NCI-H82 (cell line): ENCODE results near the gene SYPL1.

Source experiments
- DNase-seq: peaks from one replicate; lab custom pipeline; 2025; lab: John Stamatoyannopoulos, UW

SYPL1 gene

DNA sequence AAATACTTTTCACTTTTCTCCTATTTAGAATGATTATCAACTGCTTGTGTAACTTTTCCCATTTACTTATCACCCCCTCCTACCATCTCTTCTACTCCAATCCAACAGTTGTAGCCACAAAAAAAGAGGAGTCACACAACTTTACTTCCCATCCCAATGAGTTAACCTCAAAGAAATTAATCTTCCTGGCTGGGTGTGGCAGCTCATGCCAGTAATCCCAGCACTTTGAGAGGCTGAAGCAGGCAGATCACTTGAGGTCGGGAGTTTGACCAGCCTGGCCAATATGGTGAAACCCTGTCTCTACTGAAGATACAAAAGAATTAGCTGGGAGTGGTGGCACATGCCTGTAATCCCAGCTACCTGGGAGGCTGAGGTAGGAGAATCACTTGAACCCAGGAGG is 19.9 kb downstream of the SYPL1 start:
- DNase-seq, result peak; percentile 24

DNA sequence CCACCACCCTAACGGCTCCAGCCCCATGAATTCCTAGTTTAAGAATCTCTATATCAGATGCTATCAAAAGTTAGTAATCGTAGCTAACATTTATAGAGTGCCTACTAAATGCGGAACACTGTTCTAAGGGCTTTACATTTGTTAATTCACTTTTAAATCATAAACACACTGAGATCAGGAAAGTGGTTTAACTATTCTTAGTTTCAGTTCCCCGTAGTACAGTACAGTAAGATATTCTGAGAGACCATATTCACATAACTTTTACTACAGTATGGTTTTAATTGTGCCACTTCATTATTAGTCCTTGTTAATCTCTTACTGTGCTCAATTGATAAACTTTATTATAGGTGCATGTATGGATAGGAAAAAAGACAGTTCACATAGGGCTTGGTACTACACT is 22.5 kb downstream of the SYPL1 start:
- no peak for DNase-seq

DNA sequence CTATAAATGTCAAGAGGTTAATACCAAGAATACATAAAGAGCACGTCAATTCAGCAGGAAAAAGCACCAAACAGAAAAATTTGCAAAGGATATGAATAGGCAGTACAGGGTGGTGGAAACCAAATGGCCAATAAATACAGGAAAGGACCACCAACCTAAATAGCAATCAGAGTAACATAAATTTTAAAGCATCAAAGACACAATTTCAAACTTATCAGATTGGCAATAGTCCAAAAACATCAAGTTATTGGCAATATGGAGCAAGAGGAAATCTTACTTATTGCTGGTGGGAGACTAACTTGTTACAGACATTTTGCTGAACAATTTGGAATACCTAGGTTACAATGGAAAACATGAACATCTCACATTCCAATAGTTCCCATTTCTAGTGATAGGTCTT is 24.1 kb downstream of the SYPL1 start:
- no peak for DNase-seq

DNA sequence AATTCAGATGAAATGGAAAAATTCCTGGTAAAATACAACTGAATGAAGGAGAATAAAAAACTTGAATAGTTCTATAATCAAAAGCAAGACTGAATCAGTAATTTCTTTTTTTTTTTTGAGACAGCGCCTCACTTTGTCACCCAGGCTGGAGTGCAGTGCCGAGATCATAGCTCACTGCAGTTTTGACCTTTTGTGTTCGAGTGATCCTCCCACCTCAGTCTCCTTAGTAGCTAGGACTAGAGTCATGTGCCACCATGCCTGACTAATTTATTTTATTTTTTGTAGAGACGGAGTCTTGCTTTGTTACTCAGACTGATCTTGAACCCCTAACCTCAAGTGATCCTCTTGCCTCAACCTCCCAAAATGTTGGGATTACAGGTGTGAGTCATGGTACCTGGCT is 26.1 kb downstream of the SYPL1 start:
- DNase-seq, result no peak

DNA sequence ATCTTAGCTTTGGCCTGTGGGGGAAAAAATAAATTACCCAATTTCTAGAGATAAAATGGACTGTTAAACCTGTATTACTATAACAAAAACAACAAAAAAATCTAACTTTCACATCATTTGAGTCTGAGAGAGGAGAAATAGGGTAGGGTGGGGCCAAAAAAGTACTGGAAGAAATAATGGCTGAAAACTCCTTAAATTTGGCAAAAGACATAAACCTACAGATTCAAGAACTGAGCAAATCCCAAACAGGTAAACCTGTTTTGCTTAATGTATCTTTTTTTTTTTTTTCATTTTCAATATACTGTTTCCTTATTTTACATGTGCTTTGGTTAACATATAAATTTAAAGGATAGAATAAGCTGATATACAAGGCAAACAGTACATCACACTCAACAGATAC is 27.1 kb downstream of the SYPL1 start:
- no peak for DNase-seq

DNA sequence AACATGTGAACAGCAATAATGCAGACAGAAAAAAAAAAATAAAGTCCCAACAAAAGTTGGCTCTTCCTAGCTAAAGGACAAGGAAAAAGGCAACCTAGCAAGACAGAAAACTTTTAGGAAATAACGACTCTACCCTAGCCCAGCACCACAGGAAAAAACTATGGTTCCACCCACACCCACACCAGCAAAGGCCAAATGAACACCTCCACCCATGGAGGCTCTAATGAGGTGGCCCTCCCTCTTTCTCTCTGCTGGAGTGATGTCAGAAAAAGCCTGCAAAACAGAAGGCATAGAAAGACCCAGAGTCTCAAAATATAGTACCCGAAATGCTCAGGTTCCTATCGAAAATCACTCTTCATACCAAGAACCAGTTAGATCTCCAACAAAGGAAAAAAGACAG is 28.4 kb downstream of the SYPL1 start:
- no peak for DNase-seq

DNA sequence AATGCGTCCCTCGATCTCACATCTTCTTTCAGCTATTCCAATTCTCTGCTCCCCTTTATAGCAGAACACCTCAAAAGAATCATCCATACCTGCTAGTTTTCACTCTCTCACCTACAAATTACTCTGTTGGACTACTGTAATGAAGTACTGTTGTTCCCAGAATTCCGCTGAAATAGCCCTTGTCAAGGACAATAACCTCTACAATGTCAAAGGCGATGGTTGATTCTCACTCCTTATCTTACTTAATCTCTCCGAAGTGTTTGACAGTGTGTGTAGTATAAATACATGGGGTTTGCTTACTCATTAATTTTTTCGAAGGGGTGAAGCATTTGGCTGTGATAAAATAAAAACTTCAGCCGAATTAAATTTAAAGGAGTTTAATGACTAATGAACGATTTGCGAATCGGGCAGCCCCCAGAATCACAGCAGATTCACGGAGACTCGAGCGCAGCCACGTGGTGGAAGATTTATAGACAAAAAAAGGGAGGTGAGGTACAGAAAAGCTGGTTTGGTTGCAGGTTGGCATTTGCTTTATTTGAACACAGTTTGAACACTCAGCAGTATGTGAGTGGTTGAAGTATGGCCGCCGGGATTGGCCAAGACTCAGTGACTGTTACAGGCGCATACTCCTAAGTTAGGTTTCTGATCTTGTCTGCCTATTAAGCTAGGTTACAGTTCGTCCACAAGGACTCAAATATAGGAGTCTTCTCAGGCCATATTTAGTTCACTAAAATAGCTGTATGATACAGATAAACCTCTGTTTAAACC is 29.8 kb downstream of the SYPL1 start:
- DNase-seq, result no peak

DNA sequence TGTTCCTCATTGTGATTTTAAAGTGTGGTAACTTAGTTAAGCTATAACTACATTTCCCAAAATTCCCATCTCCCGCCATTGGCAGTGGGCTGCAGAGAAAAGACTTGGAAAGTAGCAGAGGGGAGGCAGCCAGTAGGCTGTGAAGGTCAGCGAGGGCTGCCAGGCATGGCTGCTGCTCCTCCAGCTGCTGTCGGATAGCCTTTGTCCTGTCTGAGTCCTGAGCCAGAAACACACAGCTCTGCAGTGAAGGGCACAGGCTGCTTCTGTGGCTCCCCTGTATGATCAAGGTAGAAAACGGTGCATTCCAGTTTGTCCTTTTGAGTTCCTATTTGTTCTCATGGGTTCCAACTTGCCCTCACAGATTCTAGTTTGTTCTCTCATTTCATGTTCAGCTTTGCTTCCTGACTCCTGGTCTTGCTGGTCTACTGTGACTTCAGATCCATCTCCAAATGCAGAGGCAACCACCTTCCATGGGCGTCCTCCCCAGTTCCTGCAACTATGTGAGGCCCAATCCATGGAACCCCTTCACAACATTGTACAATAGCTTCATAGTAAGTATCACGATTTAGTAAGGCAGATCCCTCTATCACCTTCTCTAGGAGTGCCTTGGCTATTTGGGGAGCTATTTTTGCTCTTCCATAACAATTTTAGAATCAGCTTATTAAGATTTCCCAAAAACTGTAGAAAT is 31.7 kb downstream of the SYPL1 start:
- DNase-seq, result no peak

DNA sequence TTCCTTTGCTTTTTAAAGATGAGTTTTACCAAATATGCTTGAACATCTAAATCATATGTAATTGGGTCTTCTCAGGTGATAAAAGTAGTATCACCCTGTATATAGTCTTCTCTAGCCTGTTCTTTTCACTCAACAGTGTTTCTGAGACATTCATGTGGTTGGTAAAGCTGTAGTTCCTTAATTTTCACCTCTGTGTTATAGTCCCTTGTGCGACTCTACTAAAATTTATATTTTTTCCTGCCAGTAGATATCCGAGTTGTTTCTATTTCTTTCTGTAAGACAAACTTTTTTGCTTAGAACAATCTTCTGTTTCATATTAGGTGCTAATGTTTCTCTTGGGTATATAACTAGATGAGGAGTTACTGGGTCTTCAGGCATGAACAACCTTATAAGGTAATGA is 35.6 kb downstream of the SYPL1 start:
- DNase-seq, result no peak

DNA sequence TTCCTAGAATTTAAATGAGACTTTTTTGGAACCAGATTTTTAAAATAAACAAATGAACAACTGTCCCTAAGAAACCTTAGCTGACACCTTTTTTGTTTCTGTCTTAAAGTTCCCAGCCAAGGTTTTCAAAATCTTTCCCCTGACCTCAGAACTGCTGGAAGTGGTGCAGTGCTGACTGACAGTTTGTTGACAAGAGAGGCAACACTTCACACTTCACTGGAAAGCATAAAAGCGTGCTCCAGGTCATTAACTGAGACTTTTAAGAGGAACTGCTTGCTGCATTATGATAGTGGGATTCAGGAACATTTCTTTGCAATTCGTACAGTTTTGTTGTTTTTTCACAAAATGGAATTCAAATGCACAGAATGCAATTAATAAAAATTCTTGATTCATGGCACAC is 36.2 kb downstream of the SYPL1 start:
- no peak for DNase-seq

DNA sequence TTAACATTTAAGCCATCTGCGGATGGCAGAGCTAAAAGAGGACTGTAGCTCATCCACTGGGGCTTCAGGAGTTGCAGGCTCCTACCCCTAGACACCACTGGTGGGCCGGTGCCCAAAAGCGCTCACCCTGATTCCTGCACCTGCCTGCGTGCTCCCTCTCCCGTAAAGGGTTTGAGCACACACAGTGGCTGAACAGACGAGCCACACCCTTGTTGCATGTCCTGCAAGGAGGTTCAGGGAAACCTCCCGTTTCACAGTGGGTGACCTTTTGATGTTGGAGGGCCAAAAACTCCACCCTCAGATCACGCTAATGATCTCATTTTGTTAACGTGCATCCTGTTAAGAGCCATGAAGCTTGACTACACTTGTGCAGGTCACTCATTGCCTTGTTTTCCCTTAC is 37.9 kb downstream of the SYPL1 start:
- DNase-seq, result no peak

DNA sequence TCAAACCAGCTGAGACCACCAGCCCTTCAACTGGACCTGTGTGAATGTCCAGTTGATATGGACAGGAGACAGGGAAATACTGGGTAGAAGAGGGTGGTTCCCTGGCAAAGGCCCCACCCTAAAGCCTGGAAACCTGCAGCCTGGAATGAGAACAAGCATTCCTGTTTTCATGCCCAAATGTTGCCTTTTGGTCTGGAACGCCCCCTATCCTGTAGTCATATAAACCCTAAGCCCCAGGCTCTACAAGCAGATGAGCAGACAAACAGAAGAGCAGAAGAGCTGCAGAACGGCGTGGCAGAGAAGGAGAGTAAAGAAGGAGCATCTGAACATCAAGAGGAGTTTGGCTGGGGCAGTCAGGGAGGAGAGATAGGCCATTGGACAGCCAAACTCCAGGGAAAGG is 38.4 kb downstream of the SYPL1 start:
- no peak for DNase-seq

DNA sequence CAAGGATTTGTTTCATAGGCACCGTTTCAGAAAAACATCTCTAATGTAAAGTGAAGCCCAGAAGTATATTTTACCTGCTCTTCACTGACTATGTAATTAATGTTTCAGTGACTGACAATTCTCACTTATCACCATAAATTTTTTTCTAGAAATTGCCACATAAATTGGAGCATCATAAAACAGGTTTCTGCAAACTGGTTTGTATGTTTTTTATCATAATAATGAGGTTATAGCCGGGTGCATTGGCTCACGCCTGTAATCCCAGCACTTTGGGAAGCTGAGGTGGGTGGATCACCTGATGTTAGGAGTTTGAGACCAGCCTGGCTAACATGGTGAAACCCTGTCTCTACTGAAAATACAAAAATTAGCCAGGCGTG is 39.4 kb downstream of the SYPL1 start:
- DNase-seq, result no peak

DNA sequence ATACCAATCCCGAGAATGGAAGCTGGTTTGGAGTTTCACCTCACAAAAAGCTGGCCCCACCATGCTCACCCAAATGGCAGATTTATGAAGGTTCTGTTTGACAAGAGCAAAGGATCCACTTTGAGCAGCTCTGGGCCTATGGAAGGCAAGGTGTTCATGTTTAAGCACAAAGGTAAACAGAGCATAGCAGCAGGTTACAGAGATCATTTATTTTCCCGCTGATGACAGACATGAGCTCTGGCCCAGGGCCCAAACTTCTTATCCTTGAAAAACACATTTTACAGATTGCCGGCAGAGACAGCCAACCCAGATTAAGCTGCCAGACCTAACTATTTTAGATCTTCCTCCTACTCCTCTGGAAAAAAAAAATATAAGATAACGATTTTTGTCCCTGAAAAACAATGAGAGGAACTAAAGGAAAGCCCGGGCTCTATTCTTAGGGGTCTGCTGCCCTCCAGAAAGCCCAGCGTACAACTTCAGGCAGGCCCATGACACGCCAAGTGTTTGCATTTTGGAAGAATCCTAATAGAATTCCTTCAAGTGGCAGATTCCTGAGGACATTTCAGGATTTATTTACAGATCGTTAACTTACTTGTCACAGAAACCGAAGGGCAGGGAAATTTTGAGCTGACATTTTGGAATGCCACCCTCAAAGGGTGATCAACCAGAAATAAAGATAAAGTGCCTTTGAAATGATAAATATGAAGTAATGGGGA is 40.0 kb downstream of the SYPL1 start:
- DNase-seq, result peak; percentile 70

DNA sequence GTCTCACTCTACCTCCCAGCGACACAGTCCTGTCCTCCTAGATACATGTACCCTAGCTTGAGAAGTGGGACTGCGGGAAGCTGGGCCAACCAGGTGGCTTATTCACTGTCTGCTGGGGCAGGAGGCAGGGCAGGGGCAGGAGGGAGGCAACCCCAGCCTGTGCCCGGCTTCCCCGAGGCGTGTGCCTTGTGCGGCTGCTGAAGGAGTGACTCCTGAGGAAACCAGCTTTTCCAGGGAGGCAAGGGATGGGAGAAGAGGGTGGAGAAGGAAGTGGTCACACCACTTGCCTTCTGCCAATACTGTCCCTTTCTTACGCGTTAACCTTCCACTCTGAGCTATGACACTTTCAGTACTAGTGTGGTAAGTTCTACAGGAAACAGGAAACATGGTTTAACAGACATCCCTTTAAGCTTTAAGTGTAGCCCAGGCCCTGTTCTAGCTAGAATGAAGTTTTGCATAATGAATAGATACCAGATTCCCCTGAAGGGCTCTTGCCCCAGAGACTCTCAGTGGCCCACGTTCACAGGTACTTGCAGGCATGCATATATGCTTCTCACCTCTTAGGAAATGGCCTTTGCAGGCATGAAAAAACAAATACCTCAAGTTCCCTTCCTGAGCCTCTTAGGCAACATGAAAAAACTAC is 40.6 kb downstream of the SYPL1 start:
- no peak for DNase-seq

DNA sequence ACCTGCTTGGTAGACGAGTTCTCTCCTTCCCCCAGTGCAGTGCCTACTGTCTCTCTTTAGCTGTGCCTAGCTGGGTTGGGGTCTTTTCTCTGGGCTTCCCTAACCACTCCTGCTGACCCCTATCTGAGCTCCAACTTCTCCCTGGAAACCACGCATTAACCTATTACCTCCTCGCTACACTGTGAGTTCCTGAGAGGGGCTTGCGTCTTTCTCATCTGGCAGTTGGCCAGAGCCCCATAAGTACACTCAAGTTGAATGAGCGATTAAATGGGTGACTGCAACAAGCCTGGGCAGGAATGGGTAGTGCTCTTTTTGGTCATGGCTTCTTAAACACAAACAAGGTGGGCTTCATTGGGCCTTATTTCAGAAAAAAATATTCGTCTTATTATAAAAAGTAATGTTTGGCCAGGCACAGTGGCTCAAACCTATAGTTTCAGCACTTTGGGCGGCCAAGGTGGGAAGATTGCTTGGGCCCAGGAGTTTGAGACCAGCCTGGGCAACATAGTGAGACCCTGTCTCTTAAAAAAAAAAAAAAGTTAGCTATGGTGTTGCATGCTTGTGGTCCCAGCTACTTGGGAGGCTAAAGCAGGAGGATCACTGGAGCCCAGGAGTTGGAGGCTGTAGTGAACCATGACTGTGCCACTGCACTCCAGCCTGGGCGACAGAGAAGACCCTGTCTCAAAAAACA is 41.4 kb downstream of the SYPL1 start:
- peak; percentile 11 for DNase-seq

DNA sequence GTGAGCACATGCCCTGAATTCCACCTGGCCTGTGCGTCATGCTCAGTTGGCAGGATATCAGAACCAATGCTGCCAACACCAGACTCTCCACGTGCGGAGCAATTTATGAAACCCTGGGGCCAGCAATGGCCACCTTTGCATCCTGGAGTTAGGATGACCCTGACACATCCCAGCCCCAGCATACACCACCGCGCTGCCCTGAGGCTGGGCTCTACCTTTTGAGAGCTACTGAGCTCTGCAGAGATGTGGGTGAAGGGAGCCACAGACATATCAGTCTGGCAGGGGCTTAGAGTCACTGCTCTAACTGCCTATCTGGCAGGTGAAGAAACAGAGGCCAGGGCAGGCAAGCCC is 41.9 kb downstream of the SYPL1 start:
- DNase-seq, result no peak

DNA sequence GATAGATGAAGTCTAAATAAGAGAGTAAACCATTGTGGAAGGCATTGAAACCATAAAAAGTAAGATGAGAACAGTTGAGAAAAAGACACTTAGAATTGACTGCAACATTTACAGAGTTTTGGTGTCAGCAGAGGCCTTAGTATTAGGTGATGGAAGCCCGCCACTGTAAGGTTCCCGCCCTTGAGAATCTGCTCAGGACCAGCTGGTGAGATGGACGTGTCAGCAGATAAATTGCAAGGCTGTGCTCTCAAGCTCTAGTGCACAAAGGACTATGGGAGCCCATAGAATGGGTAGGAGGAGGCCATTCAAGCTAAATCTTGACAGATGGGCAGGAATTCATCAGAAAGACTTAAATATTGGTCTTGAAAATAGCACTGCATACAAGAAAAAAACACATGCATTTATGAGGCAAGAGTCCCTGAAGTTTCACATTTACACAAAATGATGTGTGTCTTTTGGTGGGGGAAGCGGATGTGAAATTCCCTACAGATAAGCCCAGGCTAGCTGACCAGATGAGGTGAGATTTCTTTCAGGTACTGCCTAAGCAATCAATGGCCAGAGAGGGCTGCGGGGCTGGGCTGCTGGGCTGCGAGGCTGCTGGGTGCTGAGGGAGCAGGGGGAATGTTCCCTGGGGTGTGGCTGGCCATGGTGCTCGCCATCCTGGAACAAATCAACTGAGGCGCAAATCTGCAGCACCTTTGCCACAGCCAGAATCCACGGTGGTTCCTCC is 42.5 kb downstream of the SYPL1 start:
- no peak for DNase-seq

DNA sequence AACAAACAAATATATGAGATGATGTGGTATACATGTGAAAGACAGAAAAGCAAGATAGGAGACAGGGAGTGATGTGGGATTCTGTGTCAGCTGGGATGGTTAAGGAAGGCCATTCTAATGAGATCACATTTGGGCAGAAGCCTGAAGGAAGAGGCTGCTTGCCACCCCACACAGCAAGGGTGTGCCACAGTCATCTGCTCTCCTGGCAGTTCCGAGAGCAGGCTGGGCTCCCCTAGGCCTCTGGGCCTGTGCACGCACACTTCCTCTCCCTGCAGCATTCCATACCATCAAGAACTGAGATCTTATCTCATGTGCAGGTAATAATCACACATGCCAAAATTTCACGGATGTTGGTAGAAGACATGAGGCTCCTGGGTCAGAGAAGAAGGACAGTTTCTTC is 43.1 kb downstream of the SYPL1 start:
- DNase-seq, result no peak

DNA sequence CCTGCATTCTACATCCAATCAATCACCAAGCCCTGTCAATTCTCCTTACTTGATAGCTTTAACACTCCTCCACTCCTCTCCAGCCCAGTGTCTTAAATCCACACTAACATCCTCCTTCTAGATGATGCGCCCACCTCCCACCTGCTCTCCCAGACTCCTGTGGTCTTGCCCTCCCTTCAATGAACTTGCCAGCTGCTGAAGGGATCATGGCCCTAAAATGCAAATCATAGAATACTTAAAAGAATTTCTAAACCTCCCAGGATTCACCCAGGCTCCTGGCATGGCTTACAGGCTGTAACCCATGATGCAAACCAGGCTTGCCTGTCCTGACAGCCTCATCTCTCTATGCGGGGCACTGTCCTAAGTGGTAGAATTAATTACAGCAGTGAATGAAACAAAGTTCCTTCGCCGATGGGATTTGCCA is 43.6 kb downstream of the SYPL1 start:
- DNase-seq, result no peak

DNA sequence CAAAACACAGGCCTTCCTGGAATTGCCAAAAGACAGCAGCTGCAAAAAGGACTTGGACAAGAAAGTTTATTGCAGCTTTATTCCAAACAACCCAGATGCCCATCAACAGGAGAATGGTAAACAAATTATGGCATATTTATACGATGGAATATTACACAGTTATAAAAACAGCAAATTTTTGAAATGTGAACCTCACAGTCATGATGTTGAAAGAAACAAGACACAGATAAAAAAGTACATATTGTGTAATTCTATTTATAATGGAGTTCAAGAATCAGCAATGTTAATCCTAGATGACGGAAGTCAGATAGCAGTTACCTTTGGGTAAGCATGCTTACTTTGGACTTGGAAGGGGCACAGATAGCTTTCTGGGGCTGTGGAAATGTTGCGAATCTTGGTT is 44.4 kb downstream of the SYPL1 start:
- DNase-seq, result no peak
